PFSK-1 (cell line): ENCODE data around the gene ANKMY2.

Experiments used
- FOXP2 ChIP-seq: optimal IDR thresholded peaks from 2 replicates; pipeline ENCODE3; 2011; ENCODE audit warnings: borderline replicate concordance, control low read depth, inconsistent platforms; ENCODE audit not compliant: insufficient read depth; ENCODE audit errors: extremely low read length, extremely low read depth
- POLR2AphosphoS5 ChIP-seq: IDR thresholded peaks from 2 replicates; pipeline ENCODE4 v1.6.1; 2012; ENCODE audit warnings: low read depth, mild to moderate bottlenecking, control low read depth, low read length, moderate library complexity
- REST ChIP-seq, 2 experiments: IDR thresholded peaks; 2 replicates each; pipeline versions ENCODE4 v1.6.1 to v1.8.0; 2011 to 2012; ENCODE audit warnings: low read depth in 2 of 2, low read length in 2 of 2, control low read depth in 1 of 2, inconsistent platforms in 1 of 2, mild to moderate bottlenecking in 1 of 2, moderate library complexity in 1 of 2; ENCODE audit not compliant: insufficient read depth in 1 of 2
- SIN3A ChIP-seq: IDR thresholded peaks from 2 replicates; pipeline ENCODE4 v1.6.1; 2012; ENCODE audit warnings: mild to moderate bottlenecking, low read length, moderate library complexity, borderline replicate concordance; ENCODE audit not compliant: insufficient read depth
- TAF1 ChIP-seq: IDR thresholded peaks from 2 replicates; pipeline ENCODE4 v1.6.1; 2012; ENCODE audit warnings: low read length, control low read depth, borderline replicate concordance; ENCODE audit not compliant: insufficient read depth

The ANKMY2 gene

GRCh38 chr7:16685535-16685934, 40.0 kb upstream of the ANKMY2 start:
- TF ChIP-seq REST (IDR thresholded peaks at IDR 0.05; ENCODE audit: insufficient read depth in 1 of 2, low read depth in 2 of 2, low read length in 2 of 2), result no peak
- TF ChIP-seq TAF1, result no peak
- TF ChIP-seq POLR2AphosphoS5, result no peak
- TF ChIP-seq FOXP2, result no peak

- TF ChIP-seq FOXP2 (no peak), POLR2AphosphoS5 (no peak), TAF1 (no peak), REST (IDR thresholded peaks at IDR 0.05; ENCODE audit: insufficient read depth in 1 of 2, low read depth in 2 of 2, low read length in 2 of 2) (no peak), SIN3A (no peak)
Observed at GRCh38 chr7:16684935-16685334, 39.4 kb upstream of the ANKMY2 start.

- TF ChIP-seq POLR2AphosphoS5, result no peak
- no peak for TF ChIP-seq REST (IDR thresholded peaks at IDR 0.05; ENCODE audit: insufficient read depth in 1 of 2, low read depth in 2 of 2, low read length in 2 of 2)
- no peak for TF ChIP-seq TAF1
- no peak for TF ChIP-seq SIN3A
- no peak for TF ChIP-seq FOXP2
Observed at GRCh38 chr7:16677978-16678494, 32.5 kb upstream of the ANKMY2 start.

GRCh38 chr7:16675277-16675676, 29.7 kb upstream of the ANKMY2 start:
- TF ChIP-seq POLR2AphosphoS5, result no peak
- no peak for TF ChIP-seq REST (IDR thresholded peaks at IDR 0.05; ENCODE audit: insufficient read depth in 1 of 2, low read depth in 2 of 2, low read length in 2 of 2)
- no peak for TF ChIP-seq SIN3A
- TF ChIP-seq TAF1, result no peak
- no peak for TF ChIP-seq FOXP2

GRCh38 chr7:16671811-16672210, 26.3 kb upstream of the ANKMY2 start:
- no peak for TF ChIP-seq POLR2AphosphoS5
- no peak for TF ChIP-seq FOXP2
- no peak for TF ChIP-seq SIN3A
- TF ChIP-seq REST (IDR thresholded peaks at IDR 0.05; ENCODE audit: insufficient read depth in 1 of 2, low read depth in 2 of 2, low read length in 2 of 2), result no peak
- TF ChIP-seq TAF1, result no peak
